HCT116 (cell line): ENCODE data around the gene RPTOR. TPM values are rescaled to one million over a fixed set of nuclear protein-coding genes. Genes with fewer than 3 reads are reported as not detected.

ENCODE experiments used
- ATAC-seq: fragments of 200-7000 bp; cut with Tn5 transposase; 2 replicates; pipeline ENCODE4 v1.9.1; 2020; ENCODE audit warnings: mild to moderate bottlenecking, moderate library complexity
- BruUV-seq: library from RNA; stranded (reverse); fragments of 400-500 nt; replicated peaks from 2 replicates; lab custom pipeline; 2021; lab: Mats Ljungman, UMichigan
- CTCF ChIA-PET: fragments of 300-600 bp; sonication (Branson Sonifier 250); formaldehyde crosslinking; loops from one replicate; lab custom pipeline; 2021; ENCODE audit warnings: antibody characterized with exemption; lab: Charles Lee
- POLR2A ChIA-PET: fragments of 300-600, 350-600 bp; sonication (Branson Sonifier 250); formaldehyde crosslinking; loops from one replicate; lab custom pipeline; 2021; ENCODE audit warnings: antibody characterized with exemption; lab: Charles Lee
- RAD21 ChIA-PET, 2 experiments: fragments of 300-600 bp; sonication (Branson Sonifier 250); formaldehyde crosslinking; loops; one replicate each; lab custom pipeline; 2023; ENCODE audit warnings: low total read pairs in 2 of 2; ENCODE audit not compliant: uncharacterized antibody in 2 of 2, unreplicated experiment in 2 of 2, low non-redundant PET in 1 of 2; lab: Charles Lee
- DNase-seq: peaks from one replicate; pipeline ENCODE4 v3.0.0-alpha.2; 2010; ENCODE audit warnings: low read depth, low spot score
- H2AFZ ChIP-seq: fragments of 200-600 bp; shearing (Covaris generic), sonication (generic); 2 replicates; pipeline ENCODE4 v1.6.1; 2017; ENCODE audit warnings: low read depth, mixed run types, mixed read lengths, antibody characterized with exemption, low read length; ENCODE audit not compliant: poor library complexity, severe bottlenecking
- H3K27ac ChIP-seq: 2 replicates; pipeline ENCODE4 v1.5.1; 2012; ENCODE audit warnings: low read depth, low read length
- H3K27me3 ChIP-seq: fragments of 200-600 bp; sonication (generic); 2 replicates; pipeline ENCODE4 v1.6.1; 2016; ENCODE audit warnings: mixed run types, low read length, mixed read lengths; ENCODE audit not compliant: insufficient read depth
- H3K36me3 ChIP-seq, 2 experiments: fragments of 200-500 bp in 1 of 2; fragments of 200-600 bp in 1 of 2; sonication (Bioruptor generic) in 1 of 2; sonication (generic) in 1 of 2; 2 replicates each; pipeline versions ENCODE4 v1.5.1 to v1.6.1; 2014 to 2016; ENCODE audit warnings: low read length in 2 of 2, inconsistent platforms in 1 of 2, mixed read lengths in 1 of 2, mixed run types in 1 of 2; ENCODE audit not compliant: insufficient read depth in 2 of 2, control insufficient read depth in 1 of 2
- H3K4me1 ChIP-seq, 2 experiments: fragments of 200-600 bp in 1 of 2; sonication (generic) in 1 of 2; 2 replicates each; pipeline versions ENCODE4 v1.5.1 to v1.6.1; 2012 to 2017; ENCODE audit warnings: low read length in 2 of 2, inconsistent platforms in 1 of 2, mild to moderate bottlenecking in 1 of 2, mixed read lengths in 1 of 2, mixed run types in 1 of 2, moderate library complexity in 1 of 2; ENCODE audit not compliant: insufficient read depth in 2 of 2, control insufficient read depth in 1 of 2
- H3K4me2 ChIP-seq: fragments of 200-600 bp; sonication (generic); 2 replicates; pipeline ENCODE4 v1.6.1; 2017; ENCODE audit warnings: mixed run types, low read length, mixed read lengths
- H3K4me3 ChIP-seq, 2 experiments: fragments of 200-600 bp in 1 of 2; sonication (generic) in 1 of 2; replicated peaks in 1 of 2; 2 replicates each; pipeline ENCODE4 v1.5.1; 2011 to 2016; ENCODE audit warnings: low read length in 2 of 2, control low read depth in 1 of 2, low read depth in 1 of 2, mild to moderate bottlenecking in 1 of 2, mixed read lengths in 1 of 2, mixed run types in 1 of 2
- H3K79me2 ChIP-seq: fragments of 200-600 bp; sonication (generic); 2 replicates; pipeline ENCODE4 v1.6.1; 2017; ENCODE audit warnings: mild to moderate bottlenecking, mixed run types, low read length, moderate library complexity, mixed read lengths; ENCODE audit not compliant: insufficient read depth
- H3K9ac ChIP-seq: fragments of 200-600 bp; sonication (generic); 2 replicates; pipeline ENCODE4 v1.6.1; 2016; ENCODE audit warnings: low read length, mixed read lengths
- H3K9me2 ChIP-seq: fragments of 200-600 bp; sonication (generic), shearing (Covaris generic); 2 replicates; pipeline ENCODE4 v1.6.1; 2017; ENCODE audit warnings: mixed run types, mild to moderate bottlenecking, moderate library complexity; ENCODE audit not compliant: insufficient read depth
- H3K9me3 ChIP-seq, 2 experiments: fragments of 200-500 bp in 1 of 2; fragments of 200-600 bp in 1 of 2; sonication (Bioruptor generic) in 1 of 2; sonication (generic) in 1 of 2; 2 replicates each; pipeline ENCODE4 v1.6.1; 2014 to 2017; ENCODE audit warnings: low read length in 2 of 2, mixed read lengths in 2 of 2, inconsistent platforms in 1 of 2, low read depth in 1 of 2, mild to moderate bottlenecking in 1 of 2, mixed run types in 1 of 2, moderate library complexity in 1 of 2; ENCODE audit not compliant: control insufficient read depth in 1 of 2, insufficient read depth in 1 of 2
- H4K20me1 ChIP-seq: fragments of 200-600 bp; sonication (generic), shearing (Covaris generic); 2 replicates; pipeline ENCODE4 v1.6.1; 2017; ENCODE audit warnings: mixed run types, mild to moderate bottlenecking, moderate library complexity; ENCODE audit not compliant: insufficient read depth
- CBX3 ChIP-seq: IDR thresholded peaks from 2 replicates; pipeline ENCODE4 v1.6.1; 2012; ENCODE audit warnings: low read depth
- CEBPB ChIP-seq: IDR thresholded peaks from 2 replicates; pipeline ENCODE4 v1.6.1; 2012; ENCODE audit warnings: low read depth
- ELF1 ChIP-seq: IDR thresholded peaks from 2 replicates; pipeline ENCODE4 v1.6.1; 2012; ENCODE audit warnings: low read depth, borderline replicate concordance
- EZH2 ChIP-seq: fragments of 200-600 bp; sonication (generic); IDR thresholded peaks from 2 replicates; pipeline ENCODE4 v1.6.1; 2017; ENCODE audit warnings: antibody characterized with exemption, mixed run types
- EZH2phosphoT487 ChIP-seq: fragments of 200-600 bp; IDR thresholded peaks from 2 replicates; pipeline ENCODE4 v1.6.1; 2018; ENCODE audit warnings: antibody characterized with exemption, borderline replicate concordance
- FOSL1 ChIP-seq: IDR thresholded peaks from 2 replicates; pipeline ENCODE4 v1.6.1; 2012; ENCODE audit warnings: low read depth
- JUND ChIP-seq: IDR thresholded peaks from 2 replicates; pipeline ENCODE4 v1.6.1; 2012
- POLR2A ChIP-seq: IDR thresholded peaks from 2 replicates; pipeline ENCODE4 v1.7.0; 2011; ENCODE audit warnings: borderline replicate concordance; ENCODE audit not compliant: insufficient read depth, insufficient read length; ENCODE audit errors: extremely low read depth
- POLR2AphosphoS5 ChIP-seq: IDR thresholded peaks from 2 replicates; pipeline ENCODE4 v1.6.1; 2011; ENCODE audit warnings: mild to moderate bottlenecking, low read depth, low read length, moderate library complexity
- RAD21 ChIP-seq: IDR thresholded peaks from 2 replicates; pipeline ENCODE4 v1.6.1; 2012; ENCODE audit warnings: low read depth, mild to moderate bottlenecking
- SIN3A ChIP-seq: IDR thresholded peaks from 2 replicates; pipeline ENCODE4 v1.6.1; 2012; ENCODE audit warnings: low read depth
- SRF ChIP-seq: IDR thresholded peaks from 2 replicates; pipeline ENCODE4 v1.6.1; 2012; ENCODE audit warnings: low read depth
- TCF7L2 ChIP-seq: IDR thresholded peaks from 2 replicates; pipeline ENCODE4 v1.7.0; 2011; ENCODE audit warnings: borderline replicate concordance, inconsistent platforms; ENCODE audit not compliant: insufficient read depth, insufficient read length; ENCODE audit errors: extremely low read depth
- ZFX ChIP-seq: fragments of 450-650 bp; IDR thresholded peaks from 2 replicates; pipeline ENCODE4 v1.6.1; 2017
- intact Hi-C: fragments of 100-400 bp; cut with micrococcal nuclease; formaldehyde crosslinking; loops from 2 replicates; pipeline ENCODE4 v1.10.0; 2022
- total RNA-seq: library from RNA; stranded (reverse); gene quantifications from one replicate; pipeline ENCODE4 v1.2.1, GENCODE V29; 2021; ENCODE audit not compliant: unreplicated experiment
- TF ChIP-seq, protein P1 (sequence below): IDR thresholded peaks from 2 replicates; pipeline ENCODE4 v1.6.1; 2012
- TF ChIP-seq, protein P2 (sequence below): IDR thresholded peaks from 2 replicates; pipeline ENCODE4 v1.6.1; 2012
- TF ChIP-seq, protein P3 (sequence below): IDR thresholded peaks from 2 replicates; pipeline ENCODE4 v1.6.1; 2012; ENCODE audit warnings: low read depth

Gene RPTOR
- total RNA-seq, 1 experiment from 2014 or later = 69.5 TPM

DNA sequence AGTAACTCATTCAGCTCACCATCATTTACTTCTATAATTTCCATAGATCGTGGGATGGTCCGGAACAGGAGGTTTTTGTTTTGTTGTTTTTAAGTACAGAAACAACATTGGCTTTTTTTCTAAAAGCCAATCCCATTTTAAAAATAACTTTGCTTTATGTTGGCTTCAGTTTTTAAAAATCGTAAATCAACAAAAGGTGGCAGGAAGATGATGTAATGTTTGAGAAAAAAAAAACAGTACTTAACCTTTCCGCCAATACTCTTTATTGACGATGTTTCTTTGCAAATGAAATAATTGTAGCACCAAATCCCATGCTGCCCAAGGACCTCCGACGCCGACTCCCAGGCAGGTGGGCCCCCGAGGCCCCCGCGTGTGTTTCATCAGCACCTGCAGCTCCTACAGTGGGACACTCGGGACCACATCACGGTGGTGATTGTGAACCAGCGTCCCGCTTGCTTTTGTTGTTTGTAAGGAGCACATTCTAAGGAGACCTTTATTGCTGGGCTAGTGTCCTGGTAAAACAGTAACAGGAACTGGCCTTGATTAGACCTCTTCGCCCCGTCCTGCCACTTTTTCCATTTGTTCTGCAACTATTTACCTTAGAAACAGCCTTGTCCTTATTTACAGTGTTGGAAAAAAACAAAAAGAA, 306.8 kb downstream of the RPTOR start:
- ATAC-seq (no peak), DNase-seq (no peak)
- peaks cover 9 to 20% of the 10 kb centered on the region in 2 experiments for H3K4me1 ChIP-seq
- H3K27ac ChIP-seq = no peak overlapping the region
- no peak overlapping the region for H3K4me2 ChIP-seq
- POLR2A ChIA-PET = no interaction called here
- intact Hi-C loops = no loop called here
- no TSS peak for BruUV-seq
- TF ChIP-seq SRF (no peak), CBX3 (no peak), POLR2AphosphoS5 (no peak), EZH2phosphoT487 (no peak)
- TF ChIP-seq, all 23 proteins: peak for 0
- Histone ChIP-seq H3K9me2 (no peaks in the 10 kb centered on the region), H3K4me3 (no peak overlapping the region), H3K9ac (no peak overlapping the region), H3K9me3 (no peaks in the 10 kb centered on the region), H2AFZ (no peak overlapping the region), H3K36me3 (peaks cover 0 to 5% of the 10 kb centered on the region in 2 experiments; a peak in 1 of 4 replicates), H4K20me1 (no peaks in the 10 kb centered on the region), H3K27me3 (no peaks in the 10 kb centered on the region), H3K79me2 (no peaks in the 10 kb centered on the region)
- RAD21 ChIA-PET = no interaction called here
- CTCF ChIA-PET = no interaction called here

DNA sequence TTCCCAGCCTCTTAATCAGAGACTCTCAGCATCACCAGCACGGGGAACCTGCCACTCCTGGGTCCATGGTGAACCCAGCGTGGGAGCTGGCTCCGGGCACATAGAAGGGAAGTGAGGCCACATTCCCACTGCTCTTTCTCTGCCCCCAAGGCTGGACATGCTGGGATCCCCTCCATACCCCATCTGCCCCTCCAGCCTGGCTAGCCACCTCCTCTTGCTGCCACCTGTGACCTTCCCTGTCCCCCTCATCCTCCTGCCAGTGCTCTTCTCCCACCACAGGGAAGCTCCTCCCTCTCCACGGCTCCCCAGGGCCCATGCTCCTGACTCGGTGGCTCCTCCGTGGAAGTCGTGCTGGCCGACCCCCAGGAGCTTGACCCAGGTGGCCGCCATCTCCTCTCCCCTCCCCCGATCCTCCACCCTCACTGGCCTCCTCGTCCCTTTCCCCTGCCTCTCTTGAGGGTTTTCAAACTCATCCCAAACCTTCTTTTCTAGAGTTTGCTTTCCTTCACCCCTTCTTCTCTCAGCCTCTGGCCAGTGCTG, 307.9 kb downstream of the RPTOR start:
- no peak overlapping the region for H3K27ac ChIP-seq
- no peak overlapping the region for H3K4me3 ChIP-seq
- H3K9me2 ChIP-seq = no peaks in the 10 kb centered on the region
- no peak for ATAC-seq
- BruUV-seq = no TSS peak
- no peak for DNase-seq
- H3K36me3 ChIP-seq = no peaks in the 10 kb centered on the region; a peak in 1 of 4 replicates
- RAD21 ChIA-PET = no interaction called here
- POLR2A ChIA-PET = no interaction called here
- H3K9ac ChIP-seq = no peak overlapping the region
- H3K27me3 ChIP-seq = no peaks in the 10 kb centered on the region
- no peak overlapping the region for H2AFZ ChIP-seq
- CTCF ChIA-PET = no interaction called here
- H3K9me3 ChIP-seq = no peaks in the 10 kb centered on the region
- intact Hi-C loops = no loop called here
- no peaks in the 10 kb centered on the region for H4K20me1 ChIP-seq
- peaks cover 17 to 32% of the 10 kb centered on the region in 2 experiments for H3K4me1 ChIP-seq
- H3K4me2 ChIP-seq = no peak overlapping the region
- H3K79me2 ChIP-seq = no peaks in the 10 kb centered on the region
- no peak for TF ChIP-seq TCF7L2
- TF ChIP-seq JUND = no peak
- no peak for TF ChIP-seq RAD21
- no peak for TF ChIP-seq ZFX
- TF ChIP-seq SRF = no peak
- TF ChIP-seq EZH2 = no peak
- TF ChIP-seq CEBPB = no peak
- TF ChIP-seq ELF1 = no peak
- TF ChIP-seq, protein P1, sequence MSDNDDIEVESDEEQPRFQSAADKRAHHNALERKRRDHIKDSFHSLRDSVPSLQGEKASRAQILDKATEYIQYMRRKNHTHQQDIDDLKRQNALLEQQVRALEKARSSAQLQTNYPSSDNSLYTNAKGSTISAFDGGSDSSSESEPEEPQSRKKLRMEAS = no peak
- no peak for TF ChIP-seq FOSL1
- TF ChIP-seq, protein P2, sequence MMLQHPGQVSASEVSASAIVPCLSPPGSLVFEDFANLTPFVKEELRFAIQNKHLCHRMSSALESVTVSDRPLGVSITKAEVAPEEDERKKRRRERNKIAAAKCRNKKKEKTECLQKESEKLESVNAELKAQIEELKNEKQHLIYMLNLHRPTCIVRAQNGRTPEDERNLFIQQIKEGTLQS = no peak
- TF ChIP-seq, protein P3, sequence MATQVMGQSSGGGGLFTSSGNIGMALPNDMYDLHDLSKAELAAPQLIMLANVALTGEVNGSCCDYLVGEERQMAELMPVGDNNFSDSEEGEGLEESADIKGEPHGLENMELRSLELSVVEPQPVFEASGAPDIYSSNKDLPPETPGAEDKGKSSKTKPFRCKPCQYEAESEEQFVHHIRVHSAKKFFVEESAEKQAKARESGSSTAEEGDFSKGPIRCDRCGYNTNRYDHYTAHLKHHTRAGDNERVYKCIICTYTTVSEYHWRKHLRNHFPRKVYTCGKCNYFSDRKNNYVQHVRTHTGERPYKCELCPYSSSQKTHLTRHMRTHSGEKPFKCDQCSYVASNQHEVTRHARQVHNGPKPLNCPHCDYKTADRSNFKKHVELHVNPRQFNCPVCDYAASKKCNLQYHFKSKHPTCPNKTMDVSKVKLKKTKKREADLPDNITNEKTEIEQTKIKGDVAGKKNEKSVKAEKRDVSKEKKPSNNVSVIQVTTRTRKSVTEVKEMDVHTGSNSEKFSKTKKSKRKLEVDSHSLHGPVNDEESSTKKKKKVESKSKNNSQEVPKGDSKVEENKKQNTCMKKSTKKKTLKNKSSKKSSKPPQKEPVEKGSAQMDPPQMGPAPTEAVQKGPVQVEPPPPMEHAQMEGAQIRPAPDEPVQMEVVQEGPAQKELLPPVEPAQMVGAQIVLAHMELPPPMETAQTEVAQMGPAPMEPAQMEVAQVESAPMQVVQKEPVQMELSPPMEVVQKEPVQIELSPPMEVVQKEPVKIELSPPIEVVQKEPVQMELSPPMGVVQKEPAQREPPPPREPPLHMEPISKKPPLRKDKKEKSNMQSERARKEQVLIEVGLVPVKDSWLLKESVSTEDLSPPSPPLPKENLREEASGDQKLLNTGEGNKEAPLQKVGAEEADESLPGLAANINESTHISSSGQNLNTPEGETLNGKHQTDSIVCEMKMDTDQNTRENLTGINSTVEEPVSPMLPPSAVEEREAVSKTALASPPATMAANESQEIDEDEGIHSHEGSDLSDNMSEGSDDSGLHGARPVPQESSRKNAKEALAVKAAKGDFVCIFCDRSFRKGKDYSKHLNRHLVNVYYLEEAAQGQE = no peak
- TF ChIP-seq EZH2phosphoT487 = no peak
- no peak for TF ChIP-seq POLR2A
- no peak for TF ChIP-seq SIN3A
